ENCODE data around the gene CFAP92.

DNA sequence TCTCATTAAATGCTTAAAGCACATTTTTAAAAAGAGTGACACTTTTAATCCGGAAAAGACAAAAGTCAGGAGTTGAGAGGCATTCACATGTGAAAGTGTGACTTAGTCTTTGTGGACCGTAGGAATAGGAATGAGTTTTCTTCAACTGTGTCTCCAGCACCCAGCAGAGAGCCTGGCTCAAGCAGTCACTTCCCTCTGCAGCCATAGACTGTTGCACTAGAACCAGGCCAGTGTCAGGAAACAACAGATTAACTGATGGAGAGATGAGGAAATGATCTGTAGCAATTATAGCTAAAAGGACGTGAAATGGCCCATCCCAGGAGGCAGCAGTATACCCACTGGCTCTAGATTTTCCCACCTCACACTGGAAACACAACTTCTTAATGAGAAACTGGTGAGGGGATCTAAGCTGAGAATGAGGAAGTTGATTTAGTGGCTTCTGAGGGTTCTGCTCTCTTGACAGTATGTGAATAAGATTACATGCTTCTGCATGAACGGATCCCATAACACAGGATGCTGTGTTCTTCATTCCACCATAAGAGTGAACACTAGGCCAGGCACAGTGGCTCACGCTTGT lies 19.8 kb downstream of the CFAP92 start:
- TF ChIP-seq, protein P1, sequence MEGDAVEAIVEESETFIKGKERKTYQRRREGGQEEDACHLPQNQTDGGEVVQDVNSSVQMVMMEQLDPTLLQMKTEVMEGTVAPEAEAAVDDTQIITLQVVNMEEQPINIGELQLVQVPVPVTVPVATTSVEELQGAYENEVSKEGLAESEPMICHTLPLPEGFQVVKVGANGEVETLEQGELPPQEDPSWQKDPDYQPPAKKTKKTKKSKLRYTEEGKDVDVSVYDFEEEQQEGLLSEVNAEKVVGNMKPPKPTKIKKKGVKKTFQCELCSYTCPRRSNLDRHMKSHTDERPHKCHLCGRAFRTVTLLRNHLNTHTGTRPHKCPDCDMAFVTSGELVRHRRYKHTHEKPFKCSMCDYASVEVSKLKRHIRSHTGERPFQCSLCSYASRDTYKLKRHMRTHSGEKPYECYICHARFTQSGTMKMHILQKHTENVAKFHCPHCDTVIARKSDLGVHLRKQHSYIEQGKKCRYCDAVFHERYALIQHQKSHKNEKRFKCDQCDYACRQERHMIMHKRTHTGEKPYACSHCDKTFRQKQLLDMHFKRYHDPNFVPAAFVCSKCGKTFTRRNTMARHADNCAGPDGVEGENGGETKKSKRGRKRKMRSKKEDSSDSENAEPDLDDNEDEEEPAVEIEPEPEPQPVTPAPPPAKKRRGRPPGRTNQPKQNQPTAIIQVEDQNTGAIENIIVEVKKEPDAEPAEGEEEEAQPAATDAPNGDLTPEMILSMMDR (IDR thresholded peaks at IDR 0.05): no peak
- TF ChIP-seq POLR2A (IDR thresholded peaks at IDR 0.05): no peak

Data from heart left ventricle (tissue), 13 donors.